GM12891 (cell line): ENCODE results near the gene CYP4Z1.

Source experiments
- POLR2A ChIP-seq: IDR thresholded peaks from 2 replicates; pipeline ENCODE4 v1.6.1; 2011; ENCODE audit warnings: low read depth, low read length, control low read depth
- SPI1 ChIP-seq: IDR thresholded peaks from 2 replicates; pipeline ENCODE4 v1.6.1; 2011; ENCODE audit warnings: low read depth, low read length, control low read depth
- TAF1 ChIP-seq: IDR thresholded peaks from 2 replicates; pipeline ENCODE4 v1.6.1; 2011; ENCODE audit warnings: low read depth, low read length, control low read depth

- TF ChIP-seq TAF1 (no peak), POLR2A (no peak), SPI1 (no peak)
Measured at GRCh38 chr1:47161298-47162040, 94.4 kb downstream of the CYP4Z1 start.
